Chondrocyte (in vitro differentiated cells): ENCODE measurements around the gene CILP2. TPM values are rescaled to one million over a fixed set of nuclear protein-coding genes. Genes with fewer than 3 reads are reported as not detected.

ENCODE experiments used
- DNase-seq: peaks from one replicate; pipeline ENCODE4 v3.0.0; 2021; ENCODE audit warnings: mixed read lengths, low spot score
- H3K27ac Mint-ChIP-seq: one replicate; pipeline ENCODE4 v1.8.0; 2021; ENCODE audit warnings: mild to moderate bottlenecking, moderate library complexity, mixed read lengths; ENCODE audit not compliant: unreplicated experiment
- H3K27me3 Mint-ChIP-seq: 2 replicates; pipeline ENCODE4 v1.8.0; 2021; ENCODE audit warnings: low read depth, mixed read lengths
- H3K36me3 Mint-ChIP-seq: 2 replicates; pipeline ENCODE4 v1.8.0; 2021; ENCODE audit warnings: low read depth, mixed read lengths
- H3K4me1 Mint-ChIP-seq: 2 replicates; pipeline ENCODE4 v1.8.0; 2021; ENCODE audit warnings: low read depth, mild to moderate bottlenecking, mixed read lengths
- H3K4me3 Mint-ChIP-seq: one replicate; pipeline ENCODE4 v1.8.0; 2021; ENCODE audit warnings: mild to moderate bottlenecking, moderate library complexity, mixed read lengths; ENCODE audit not compliant: unreplicated experiment
- H3K9me3 Mint-ChIP-seq: 2 replicates; pipeline ENCODE4 v1.8.0; 2021; ENCODE audit warnings: low read depth, mixed read lengths
- total RNA-seq: library from RNA; stranded (reverse); gene quantifications from 3 replicates; pipeline ENCODE4 v1.2.1, GENCODE V29; 2021
- TF ChIP-seq, protein P1 (sequence below): fragments of 200-600 bp; sonication (generic); IDR thresholded peaks from 2 replicates; pipeline ENCODE4 v1.5.0; 2021; ENCODE audit warnings: antibody characterized with exemption, mild to moderate bottlenecking, moderate library complexity

CILP2 gene
- total RNA-seq, 1 donor from 2014 or later = 12.7 TPM

DNA sequence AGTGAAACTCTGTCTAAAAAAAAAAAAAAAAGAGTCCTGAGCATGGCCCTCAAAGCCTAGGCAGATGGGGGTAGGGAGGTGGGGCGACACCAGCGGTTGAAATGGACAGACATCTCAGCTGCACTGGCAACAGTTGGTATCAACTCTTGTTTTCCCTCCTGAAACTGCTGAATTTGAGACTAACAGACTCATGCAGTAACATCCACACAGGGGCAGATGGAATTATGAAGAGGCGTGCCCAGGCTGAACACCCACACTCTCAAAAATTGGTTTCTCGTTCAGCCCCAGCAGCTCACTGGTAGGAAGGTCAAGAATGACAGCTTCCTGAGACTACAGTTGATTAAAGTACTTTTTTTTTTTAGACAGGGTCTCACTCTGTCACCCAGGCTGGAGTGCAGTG, 56.3 kb downstream of the CILP2 start:
- Mint-ChIP-seq H3K4me1 (peaks cover 27% of the 10 kb centered on the region), H3K36me3 (no peaks in the 10 kb centered on the region), H3K4me3 (no peak overlapping the region), H3K9me3 (no peaks in the 10 kb centered on the region), H3K27me3 (no peaks in the 10 kb centered on the region), H3K27ac (no peak overlapping the region)
- TF ChIP-seq, protein P1, sequence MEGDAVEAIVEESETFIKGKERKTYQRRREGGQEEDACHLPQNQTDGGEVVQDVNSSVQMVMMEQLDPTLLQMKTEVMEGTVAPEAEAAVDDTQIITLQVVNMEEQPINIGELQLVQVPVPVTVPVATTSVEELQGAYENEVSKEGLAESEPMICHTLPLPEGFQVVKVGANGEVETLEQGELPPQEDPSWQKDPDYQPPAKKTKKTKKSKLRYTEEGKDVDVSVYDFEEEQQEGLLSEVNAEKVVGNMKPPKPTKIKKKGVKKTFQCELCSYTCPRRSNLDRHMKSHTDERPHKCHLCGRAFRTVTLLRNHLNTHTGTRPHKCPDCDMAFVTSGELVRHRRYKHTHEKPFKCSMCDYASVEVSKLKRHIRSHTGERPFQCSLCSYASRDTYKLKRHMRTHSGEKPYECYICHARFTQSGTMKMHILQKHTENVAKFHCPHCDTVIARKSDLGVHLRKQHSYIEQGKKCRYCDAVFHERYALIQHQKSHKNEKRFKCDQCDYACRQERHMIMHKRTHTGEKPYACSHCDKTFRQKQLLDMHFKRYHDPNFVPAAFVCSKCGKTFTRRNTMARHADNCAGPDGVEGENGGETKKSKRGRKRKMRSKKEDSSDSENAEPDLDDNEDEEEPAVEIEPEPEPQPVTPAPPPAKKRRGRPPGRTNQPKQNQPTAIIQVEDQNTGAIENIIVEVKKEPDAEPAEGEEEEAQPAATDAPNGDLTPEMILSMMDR = no peak
- no peak for DNase-seq

GRCh38 chr19:19595171-19595701, 57.2 kb downstream of the CILP2 start:
- Mint-ChIP-seq H3K27me3 (no peaks in the 10 kb centered on the region), H3K4me1 (peaks cover 27% of the 10 kb centered on the region), H3K9me3 (no peaks in the 10 kb centered on the region), H3K36me3 (no peaks in the 10 kb centered on the region), H3K4me3 (no peak overlapping the region), H3K27ac (no peak overlapping the region)
- TF ChIP-seq, protein P1 = no peak
- DNase-seq = no peak

Other genes starting within 250 kb of the CILP2 start
- 40.7 to 50.1 TPM (median 45.0 TPM) in 3 replicates for gene SUGP1, start 217.8 kb upstream of the CILP2 start, total RNA-seq
- 41.7 to 54.0 TPM (median 45.4 TPM) in 3 replicates for gene MAU2, start 217.4 kb upstream of the CILP2 start, total RNA-seq
- gene GATAD2A, start 132.6 kb upstream of the CILP2 start, total RNA-seq = 68.9 to 83.7 TPM (median 82.6 TPM) in 3 replicates
- gene TSSK6, start 22.7 kb upstream of the CILP2 start, total RNA-seq = 1.3 to 1.8 TPM (median 1.4 TPM) in 3 replicates
- 313 to 316 TPM (median 313 TPM) in 3 replicates for gene NDUFA13, start 22.0 kb upstream of the CILP2 start, total RNA-seq
- gene YJEFN3, start 9.4 kb upstream of the CILP2 start, total RNA-seq = 3.6 to 5.3 TPM (median 4.0 TPM) in 3 replicates
- 1.1 to 1.5 TPM (median 1.2 TPM) in 3 replicates for gene PBX4, start 80.4 kb downstream of the CILP2 start, total RNA-seq
- 8.1 to 9.5 TPM (median 8.2 TPM) in 3 replicates for gene LPAR2, start 90.0 kb downstream of the CILP2 start, total RNA-seq
- 18.0 to 19.5 TPM (median 18.3 TPM) in 3 replicates for gene GMIP, start 105.4 kb downstream of the CILP2 start, total RNA-seq
- 48.1 to 68.3 TPM (median 48.8 TPM) in 3 replicates for gene ATP13A1, start 125.4 kb downstream of the CILP2 start, total RNA-seq
- gene ZNF101, start 130.6 kb downstream of the CILP2 start, total RNA-seq = 5.4 to 9.8 TPM (median 6.2 TPM) in 3 replicates
- gene ZNF14, start 194.8 kb downstream of the CILP2 start, total RNA-seq = 3.3 to 5.0 TPM (median 3.4 TPM) in 3 replicates